ENCODE data around the gene LMBR1. TPM values are rescaled to one million over a fixed set of nuclear protein-coding genes. Genes with fewer than 3 reads are reported as not detected.
A peak's percentile ranks its signal among the peaks of the same experiment; 100 is the strongest.

Gene LMBR1
- total RNA-seq, 2 experiments from 2014 or later = 114 to 136 TPM

GRCh38 chr7:156684661-156685060 lies 208.3 kb downstream of the LMBR1 start:
- intact Hi-C loops (cut with micrococcal nuclease; ENCODE audit: unreplicated experiment) = no loop called here
- ChIA-PET CTCF (ENCODE audit: unreplicated experiment) (no interaction called here), POLR2A (no interaction called here)
- H3K79me2 ChIP-seq (ENCODE audit: insufficient read depth, low read depth, low read length) = no peaks in the 10 kb centered on the region
- H3K36me3 ChIP-seq (ENCODE audit: insufficient read depth, low read length) = peaks cover 44% of the 10 kb centered on the region; the same call in 1 of the 2 replicates
- no TSS peak for BruUV-seq (replicated peaks)
- H3K4me3 ChIP-seq (ENCODE audit: low read depth, low read length, poor library complexity, severe bottlenecking) = no peak overlapping the region
- H3K4me2 ChIP-seq (ENCODE audit: low read length) = no peak overlapping the region
- H3K9me2 ChIP-seq (ENCODE audit: insufficient read depth, low read length) = no peaks in the 10 kb centered on the region
- no peaks in the 10 kb centered on the region for H4K20me1 ChIP-seq (ENCODE audit: insufficient read depth, low read length)
- no peaks in the 10 kb centered on the region for H3K9me3 ChIP-seq (ENCODE audit: low read length)
- H3K4me1 ChIP-seq (ENCODE audit: insufficient read depth, low read length, poor library complexity, severe bottlenecking) = no peaks in the 10 kb centered on the region
- no peak for TF ChIP-seq CTCF (conservative IDR thresholded peaks at IDR 0.05; ENCODE audit: low read length)
- DNase-seq (ENCODE audit: low spot score) = no peak
- no peak overlapping the region for H2AFZ ChIP-seq (ENCODE audit: low read length)
- no peak overlapping the region for H3K27ac ChIP-seq (ENCODE audit: low read depth, low read length, poor library complexity, severe bottlenecking)

- DNase-seq (ENCODE audit: low spot score) = no peak
- no peaks in the 10 kb centered on the region for H4K20me1 ChIP-seq (ENCODE audit: insufficient read depth, low read length)
- TF ChIP-seq CTCF (conservative IDR thresholded peaks at IDR 0.05; ENCODE audit: low read length) = no peak
- TF ChIP-seq EZH2phosphoT487 (IDR thresholded peaks at IDR 0.05; ENCODE audit: borderline replicate concordance, low read depth, low read length) = no peak
- H3K9me2 ChIP-seq (ENCODE audit: insufficient read depth, low read length) = no peaks in the 10 kb centered on the region
- no TSS peak for BruUV-seq (replicated peaks)
- no peak overlapping the region for H2AFZ ChIP-seq (ENCODE audit: low read length)
- H3K4me1 ChIP-seq (ENCODE audit: insufficient read depth, low read length, poor library complexity, severe bottlenecking) = no peaks in the 10 kb centered on the region
- no peak overlapping the region for H3K27ac ChIP-seq (ENCODE audit: low read depth, low read length, poor library complexity, severe bottlenecking)
- H3K9me3 ChIP-seq (ENCODE audit: low read length) = no peaks in the 10 kb centered on the region
- H3K79me2 ChIP-seq (ENCODE audit: insufficient read depth, low read depth, low read length) = no peaks in the 10 kb centered on the region
- no peak overlapping the region for H3K4me3 ChIP-seq (ENCODE audit: low read depth, low read length, poor library complexity, severe bottlenecking)
- no peak overlapping the region for H3K4me2 ChIP-seq (ENCODE audit: low read length)
- intact Hi-C loops (cut with micrococcal nuclease; ENCODE audit: unreplicated experiment) = no loop called here
- H3K36me3 ChIP-seq (ENCODE audit: insufficient read depth, low read length) = peaks cover 47% of the 10 kb centered on the region; the same call in 1 of the 2 replicates
- CTCF ChIA-PET (ENCODE audit: unreplicated experiment) = no interaction called here
- POLR2A ChIA-PET = no interaction called here
Observed at GRCh38 chr7:156684251-156684650, 208.7 kb downstream of the LMBR1 start.

GRCh38 chr7:156682928-156683327 lies 210.1 kb downstream of the LMBR1 start:
- H3K79me2 ChIP-seq (ENCODE audit: insufficient read depth, low read depth, low read length) = no peaks in the 10 kb centered on the region
- TF ChIP-seq CTCF (conservative IDR thresholded peaks at IDR 0.05; ENCODE audit: low read length) (no peak), EZH2phosphoT487 (IDR thresholded peaks at IDR 0.05; ENCODE audit: borderline replicate concordance, low read depth, low read length) (no peak)
- H2AFZ ChIP-seq (ENCODE audit: low read length) = no peak overlapping the region
- no peaks in the 10 kb centered on the region for H4K20me1 ChIP-seq (ENCODE audit: insufficient read depth, low read length)
- no peak for DNase-seq (ENCODE audit: low spot score)
- H3K4me3 ChIP-seq (ENCODE audit: low read depth, low read length, poor library complexity, severe bottlenecking) = no peak overlapping the region
- no peaks in the 10 kb centered on the region for H3K9me2 ChIP-seq (ENCODE audit: insufficient read depth, low read length)
- H3K36me3 ChIP-seq (ENCODE audit: insufficient read depth, low read length) = peaks cover 57% of the 10 kb centered on the region
- ChIA-PET CTCF (ENCODE audit: unreplicated experiment) (no interaction called here), POLR2A (interaction anchor here (0.8 kb wide), 1 partner anchor 8 kb away, joined by 3 read pairs; no protein-coding TSS in a partner anchor)
- intact Hi-C loops (cut with micrococcal nuclease; ENCODE audit: unreplicated experiment) = no loop called here
- no peak overlapping the region for H3K27ac ChIP-seq (ENCODE audit: low read depth, low read length, poor library complexity, severe bottlenecking)
- H3K9me3 ChIP-seq (ENCODE audit: low read length) = no peaks in the 10 kb centered on the region
- BruUV-seq (replicated peaks) = TSS peak; percentile 35
- no peak overlapping the region for H3K4me2 ChIP-seq (ENCODE audit: low read length)
- H3K4me1 ChIP-seq (ENCODE audit: insufficient read depth, low read length, poor library complexity, severe bottlenecking) = no peaks in the 10 kb centered on the region
